ENCODE measurements around the gene VDAC2. TPM values are rescaled to one million over a fixed set of nuclear protein-coding genes. Genes with fewer than 3 reads are reported as not detected.
"Not testable (repeated sequence)": the region's sequence is repeated elsewhere in the genome, so short reads cannot be mapped to it uniquely, and the experiment has no call there.

Gene VDAC2
- total and polyA plus RNA-seq, 4 donors, result 94.5 to 121 (median 102) TPM

- ATAC-seq (ENCODE audit: insufficient read depth, low FRiP score) (peak; percentile 67), DNase-seq (peak; percentile 54 to 78 (median 70))
- H3K9ac ChIP-seq (ENCODE audit: insufficient read depth in 1 of 2, low read length in 2 of 2), result peak overlapping the region in 1 of 2 donors; percentile 11
- H3K4me3 ChIP-seq, result no peak overlapping the region
- H3K36me3 ChIP-seq (ENCODE audit: control insufficient read depth in 4 of 4, insufficient read depth in 4 of 4, low read length in 4 of 4), result no peaks in the 10 kb centered on the region
- 53 to 61% methylated on average over 10 of the region's 10 CpGs for WGBS, 2 donors
- H3K27ac ChIP-seq (ENCODE audit: low read depth in 1 of 2, low read length in 1 of 2), result peak overlapping the region in 1 of 2 donors; percentile 10
- H3K27me3 ChIP-seq (ENCODE audit: control insufficient read depth in 3 of 3, insufficient read depth in 3 of 3, low read length in 2 of 3), result peaks cover 0 to 5% (median 0%) of the 10 kb centered on the region in 3 donors
- no peaks in the 10 kb centered on the region for H3K9me3 ChIP-seq (ENCODE audit: control insufficient read depth in 4 of 4, insufficient read depth in 3 of 4, low read length in 3 of 4)
- H3K4me1 ChIP-seq (ENCODE audit: control insufficient read depth in 5 of 5, insufficient read depth in 5 of 5, low read length in 5 of 5), result peaks cover 0 to 6% (median 5%) of the 10 kb centered on the region in 5 donors
- no peak for TF ChIP-seq CTCF (IDR thresholded peaks at IDR 0.05; ENCODE audit: control extremely low read depth, extremely low read depth)
These were observed 18.6 kb upstream of the VDAC2 start for GRCh38 chr10:75191821-75192568.

- not testable (repeated sequence) for H3K9ac ChIP-seq (ENCODE audit: insufficient read depth in 1 of 2, low read length in 2 of 2); H3K27me3 ChIP-seq (ENCODE audit: control insufficient read depth in 3 of 3, insufficient read depth in 3 of 3, low read length in 2 of 3); H3K9me3 ChIP-seq (ENCODE audit: control insufficient read depth in 4 of 4, insufficient read depth in 3 of 4, low read length in 3 of 4); H3K27ac ChIP-seq (ENCODE audit: low read depth in 1 of 2, low read length in 1 of 2); H3K4me3 ChIP-seq; DNase-seq; ATAC-seq (ENCODE audit: insufficient read depth, low FRiP score); H3K36me3 ChIP-seq (ENCODE audit: control insufficient read depth in 4 of 4, insufficient read depth in 4 of 4, low read length in 4 of 4); H3K4me1 ChIP-seq (ENCODE audit: control insufficient read depth in 5 of 5, insufficient read depth in 5 of 5, low read length in 5 of 5)
- 96 to 97% methylated on average over 4 of the region's 4 CpGs for WGBS, 2 donors
These were observed 16.0 kb upstream of the VDAC2 start for GRCh38 chr10:75194625-75195024.

GRCh38 chr10:75195035-75195763, 15.4 kb upstream of the VDAC2 start:
- H3K27ac ChIP-seq (ENCODE audit: low read depth in 1 of 2, low read length in 1 of 2), result no peak overlapping the region
- DNase-seq (no peak), ATAC-seq (ENCODE audit: insufficient read depth, low FRiP score) (no peak)
- H3K27me3 ChIP-seq (ENCODE audit: control insufficient read depth in 3 of 3, insufficient read depth in 3 of 3, low read length in 2 of 3), result no peaks in the 10 kb centered on the region
- no peaks in the 10 kb centered on the region for H3K9me3 ChIP-seq (ENCODE audit: control insufficient read depth in 4 of 4, insufficient read depth in 3 of 4, low read length in 3 of 4)
- WGBS, 2 donors, result 93 to 94% methylated on average over 6 of the region's 6 CpGs
- H3K4me3 ChIP-seq, result no peak overlapping the region
- peaks cover 0 to 6% (median 4%) of the 10 kb centered on the region in 5 donors for H3K4me1 ChIP-seq (ENCODE audit: control insufficient read depth in 5 of 5, insufficient read depth in 5 of 5, low read length in 5 of 5)
- H3K36me3 ChIP-seq (ENCODE audit: control insufficient read depth in 4 of 4, insufficient read depth in 4 of 4, low read length in 4 of 4), result no peaks in the 10 kb centered on the region
- H3K9ac ChIP-seq (ENCODE audit: insufficient read depth in 1 of 2, low read length in 2 of 2), result no peak overlapping the region
- TF ChIP-seq CTCF (IDR thresholded peaks at IDR 0.05; ENCODE audit: control extremely low read depth, extremely low read depth), result no peak

- Histone ChIP-seq H3K36me3 (ENCODE audit: control insufficient read depth in 4 of 4, insufficient read depth in 4 of 4, low read length in 4 of 4) (no peaks in the 10 kb centered on the region), H3K27ac (ENCODE audit: low read depth in 1 of 2, low read length in 1 of 2) (no peak overlapping the region), H3K27me3 (ENCODE audit: control insufficient read depth in 3 of 3, insufficient read depth in 3 of 3, low read length in 2 of 3) (no peaks in the 10 kb centered on the region), H3K9ac (ENCODE audit: insufficient read depth in 1 of 2, low read length in 2 of 2) (no peak overlapping the region), H3K9me3 (ENCODE audit: control insufficient read depth in 4 of 4, insufficient read depth in 3 of 4, low read length in 3 of 4) (no peaks in the 10 kb centered on the region), H3K4me3 (no peak overlapping the region), H3K4me1 (ENCODE audit: control insufficient read depth in 5 of 5, insufficient read depth in 5 of 5, low read length in 5 of 5) (peaks cover 0 to 3% (median under 1%) of the 10 kb centered on the region in 5 donors)
- DNase-seq (no peak), ATAC-seq (ENCODE audit: insufficient read depth, low FRiP score) (no peak)
- no peak for TF ChIP-seq CTCF (IDR thresholded peaks at IDR 0.05; ENCODE audit: control extremely low read depth, extremely low read depth)
- WGBS, 2 donors, result 87 to 96% methylated on average over 3 of the region's 3 CpGs
These were observed 13.5 kb upstream of the VDAC2 start for GRCh38 chr10:75197066-75197465.
